GM12878 (cell line): ENCODE data around the gene ALDH3B2. TPM values are rescaled to one million over a fixed set of nuclear protein-coding genes. Genes with fewer than 3 reads are reported as not detected.

ENCODE experiments used
- BCL11A ChIP-seq: IDR thresholded peaks from 2 replicates; pipeline ENCODE4 v1.6.1; 2011; ENCODE audit warnings: low read depth, low read length
- CBX3 ChIP-seq: fragments of 200-600 bp; sonication (generic); IDR thresholded peaks from 2 replicates; pipeline ENCODE4 v1.6.1; 2016; ENCODE audit warnings: low read depth, borderline replicate concordance
- CBX5 ChIP-seq: sonication (generic); IDR thresholded peaks from 2 replicates; pipeline ENCODE4 v1.6.1; 2016; ENCODE audit warnings: low read depth, moderate library complexity, mild to moderate bottlenecking, inconsistent platforms
- CHD2 ChIP-seq: IDR thresholded peaks from 2 replicates; pipeline ENCODE4 v1.6.1; 2011; ENCODE audit warnings: low read depth, low read length, improper control_type of control experiment, borderline replicate concordance
- DPF2 ChIP-seq: fragments of 450-650 bp; IDR thresholded peaks from 2 replicates; pipeline ENCODE4 v1.6.1; 2017; ENCODE audit warnings: mild to moderate bottlenecking
- ELK1 ChIP-seq: IDR thresholded peaks from 2 replicates; pipeline ENCODE4 v1.6.1; 2012; ENCODE audit warnings: low read depth, low read length, improper control_type of control experiment
- FOXK2 ChIP-seq: fragments of 450-650 bp; IDR thresholded peaks from 2 replicates; pipeline ENCODE4 v1.6.1; 2017; ENCODE audit warnings: mild to moderate bottlenecking, moderate library complexity
- HDAC6 ChIP-seq: fragments of 200-600 bp; sonication (generic); IDR thresholded peaks from one replicate; pipeline ENCODE4 v1.8.0; 2017; ENCODE audit warnings: antibody characterized with exemption; ENCODE audit not compliant: unreplicated experiment
- MXI1 ChIP-seq: fragments of 150-350 bp; IDR thresholded peaks from 2 replicates; pipeline ENCODE4 v1.6.1; 2011; ENCODE audit warnings: low read depth, mild to moderate bottlenecking, inconsistent platforms, low read length, improper control_type of control experiment
- MYC ChIP-seq: IDR thresholded peaks from 2 replicates; pipeline ENCODE4 v1.6.1; 2011; ENCODE audit warnings: mild to moderate bottlenecking, low read length, moderate library complexity, inconsistent platforms; ENCODE audit not compliant: insufficient read depth, insufficient replicate concordance, insufficient read length, severe bottlenecking
- NRF1 ChIP-seq: conservative IDR thresholded peaks from 2 replicates; pipeline ENCODE4 v1.6.1; 2011; ENCODE audit warnings: mild to moderate bottlenecking, low read depth, low read length, improper control_type of control experiment
- PAX8 ChIP-seq: fragments of 450-650 bp; IDR thresholded peaks from 2 replicates; pipeline ENCODE4 v1.6.1; 2017; ENCODE audit warnings: mild to moderate bottlenecking, moderate library complexity
- POLR2A ChIP-seq: IDR thresholded peaks from 2 replicates; pipeline ENCODE4 v1.6.1; 2011; ENCODE audit warnings: low read depth, mild to moderate bottlenecking, low read length
- RB1 ChIP-seq: fragments of 450-650 bp; formaldehyde crosslinking; IDR thresholded peaks from 2 replicates; pipeline ENCODE4 v1.6.1; 2017; ENCODE audit warnings: mild to moderate bottlenecking, borderline replicate concordance
- RUNX3 ChIP-seq: IDR thresholded peaks from 2 replicates; pipeline ENCODE4 v1.6.1; 2012; ENCODE audit warnings: low read length, inconsistent platforms
- SIN3A ChIP-seq: IDR thresholded peaks from 2 replicates; pipeline ENCODE4 v1.6.1; 2012; ENCODE audit warnings: low read depth, low read length, improper control_type of control experiment
- SREBF2 ChIP-seq: IDR thresholded peaks from 2 replicates; pipeline ENCODE4 v1.6.1; 2012; ENCODE audit warnings: mild to moderate bottlenecking, low read length
- TCF7 ChIP-seq: IDR thresholded peaks from 2 replicates; pipeline ENCODE4 v1.6.1; 2014; ENCODE audit warnings: antibody characterized with exemption, borderline replicate concordance
- polyA plus RNA-seq, 11 experiments: library from polyadenylated mRNA; depleted of rRNA in 4 of 11; unstranded in 6 of 11; stranded (reverse) in 5 of 11; fragments of >200 nt; fragmentation: Nextera tagmentation in 4 of 11; fragmentation: Illumina TruSeq in 1 of 11; extraction: Ambion mirVana in 4 of 11; extraction: Trizol in 1 of 11; gene quantifications; 1 replicate in 1 of 11; 2 replicates in 10 of 11; pipeline versions ENCODE4 v1.2.1 to v1.2.3, GENCODE V29; 2011 to 2016; ENCODE audit warnings: inconsistent platforms in 2 of 11, missing spikeins in 2 of 11, low read depth in 1 of 11
- total RNA-seq, 4 experiments: library from RNA; depleted of rRNA in 3 of 4; stranded (reverse); fragments of >200 nt in 3 of 4; fragmentation: Illumina TruSeq in 1 of 4; extraction: Trizol in 1 of 4; gene quantifications; 2 replicates each; pipeline versions ENCODE4 v1.2.1 to v1.2.3, GENCODE V29; 2013 to 2021
- TF ChIP-seq, protein P1 (sequence below): fragments of 450-650 bp; formaldehyde crosslinking; IDR thresholded peaks from 2 replicates; pipeline ENCODE4 v1.5.0; 2022; ENCODE audit warnings: mild to moderate bottlenecking, missing genetic modification characterization
- TF ChIP-seq, protein P2 (sequence below): fragments of 150-350 bp; IDR thresholded peaks from 2 replicates; pipeline ENCODE4 v1.6.1; 2014; ENCODE audit warnings: mild to moderate bottlenecking, low read depth, low read length
- TF ChIP-seq, protein P3 (sequence below): fragments of 450-650 bp; IDR thresholded peaks from 2 replicates; pipeline ENCODE4 v1.6.1; 2017; ENCODE audit warnings: borderline replicate concordance
- TF ChIP-seq, protein P4 (sequence below): fragments of 450-650 bp; IDR thresholded peaks from 2 replicates; pipeline ENCODE4 v1.6.1; 2017; ENCODE audit warnings: mild to moderate bottlenecking

The ALDH3B2 gene
- total and polyA plus RNA-seq, 10 of the 15 experiments (the other 5 are each of a cell fraction or from before 2014, with no cell fraction given), result 0.09 to 0.17 TPM; not detected in 8

GRCh38 chr11:67630228-67630942 lies 44.0 kb downstream of the ALDH3B2 start (continued):
- TF ChIP-seq, protein P1, sequence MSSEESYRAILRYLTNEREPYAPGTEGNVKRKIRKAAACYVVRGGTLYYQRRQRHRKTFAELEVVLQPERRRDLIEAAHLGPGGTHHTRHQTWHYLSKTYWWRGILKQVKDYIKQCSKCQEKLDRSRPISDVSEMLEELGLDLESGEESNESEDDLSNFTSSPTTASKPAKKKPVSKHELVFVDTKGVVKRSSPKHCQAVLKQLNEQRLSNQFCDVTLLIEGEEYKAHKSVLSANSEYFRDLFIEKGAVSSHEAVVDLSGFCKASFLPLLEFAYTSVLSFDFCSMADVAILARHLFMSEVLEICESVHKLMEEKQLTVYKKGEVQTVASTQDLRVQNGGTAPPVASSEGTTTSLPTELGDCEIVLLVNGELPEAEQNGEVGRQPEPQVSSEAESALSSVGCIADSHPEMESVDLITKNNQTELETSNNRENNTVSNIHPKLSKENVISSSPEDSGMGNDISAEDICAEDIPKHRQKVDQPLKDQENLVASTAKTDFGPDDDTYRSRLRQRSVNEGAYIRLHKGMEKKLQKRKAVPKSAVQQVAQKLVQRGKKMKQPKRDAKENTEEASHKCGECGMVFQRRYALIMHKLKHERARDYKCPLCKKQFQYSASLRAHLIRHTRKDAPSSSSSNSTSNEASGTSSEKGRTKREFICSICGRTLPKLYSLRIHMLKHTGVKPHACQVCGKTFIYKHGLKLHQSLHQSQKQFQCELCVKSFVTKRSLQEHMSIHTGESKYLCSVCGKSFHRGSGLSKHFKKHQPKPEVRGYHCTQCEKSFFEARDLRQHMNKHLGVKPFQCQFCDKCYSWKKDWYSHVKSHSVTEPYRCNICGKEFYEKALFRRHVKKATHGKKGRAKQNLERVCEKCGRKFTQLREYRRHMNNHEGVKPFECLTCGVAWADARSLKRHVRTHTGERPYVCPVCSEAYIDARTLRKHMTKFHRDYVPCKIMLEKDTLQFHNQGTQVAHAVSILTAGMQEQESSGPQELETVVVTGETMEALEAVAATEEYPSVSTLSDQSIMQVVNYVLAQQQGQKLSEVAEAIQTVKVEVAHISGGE (CRISPR knock-in tag), result no peak
- TF ChIP-seq NRF1 (0 out of 2 replicates have a peak, but pooled peaks have one; percentile 1), TCF7 (no peak), HDAC6 (no peak), RB1 (peak; percentile 67; the same call in 1 of the 2 replicates), MYC (no peak), SIN3A (no peak), MXI1 (peak; percentile 44; the same call in 1 of the 2 replicates), BCL11A (no peak), SREBF2 (no peak), DPF2 (peak; percentile 68; the same call in 1 of the 2 replicates), CBX5 (no peak), ELK1 (no peak; the same call in 1 of the 2 replicates), CBX3 (no peak), FOXK2 (no peak), POLR2A (peak; percentile 82), RUNX3 (no peak), CHD2 (peak; percentile 25; the same call in 1 of the 2 replicates), PAX8 (no peak)
- TF ChIP-seq, protein P2, sequence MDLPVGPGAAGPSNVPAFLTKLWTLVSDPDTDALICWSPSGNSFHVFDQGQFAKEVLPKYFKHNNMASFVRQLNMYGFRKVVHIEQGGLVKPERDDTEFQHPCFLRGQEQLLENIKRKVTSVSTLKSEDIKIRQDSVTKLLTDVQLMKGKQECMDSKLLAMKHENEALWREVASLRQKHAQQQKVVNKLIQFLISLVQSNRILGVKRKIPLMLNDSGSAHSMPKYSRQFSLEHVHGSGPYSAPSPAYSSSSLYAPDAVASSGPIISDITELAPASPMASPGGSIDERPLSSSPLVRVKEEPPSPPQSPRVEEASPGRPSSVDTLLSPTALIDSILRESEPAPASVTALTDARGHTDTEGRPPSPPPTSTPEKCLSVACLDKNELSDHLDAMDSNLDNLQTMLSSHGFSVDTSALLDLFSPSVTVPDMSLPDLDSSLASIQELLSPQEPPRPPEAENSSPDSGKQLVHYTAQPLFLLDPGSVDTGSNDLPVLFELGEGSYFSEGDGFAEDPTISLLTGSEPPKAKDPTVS, result no peak
- TF ChIP-seq, protein P3, sequence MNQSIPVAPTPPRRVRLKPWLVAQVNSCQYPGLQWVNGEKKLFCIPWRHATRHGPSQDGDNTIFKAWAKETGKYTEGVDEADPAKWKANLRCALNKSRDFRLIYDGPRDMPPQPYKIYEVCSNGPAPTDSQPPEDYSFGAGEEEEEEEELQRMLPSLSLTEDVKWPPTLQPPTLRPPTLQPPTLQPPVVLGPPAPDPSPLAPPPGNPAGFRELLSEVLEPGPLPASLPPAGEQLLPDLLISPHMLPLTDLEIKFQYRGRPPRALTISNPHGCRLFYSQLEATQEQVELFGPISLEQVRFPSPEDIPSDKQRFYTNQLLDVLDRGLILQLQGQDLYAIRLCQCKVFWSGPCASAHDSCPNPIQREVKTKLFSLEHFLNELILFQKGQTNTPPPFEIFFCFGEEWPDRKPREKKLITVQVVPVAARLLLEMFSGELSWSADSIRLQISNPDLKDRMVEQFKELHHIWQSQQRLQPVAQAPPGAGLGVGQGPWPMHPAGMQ, result no peak
- TF ChIP-seq, protein P4, sequence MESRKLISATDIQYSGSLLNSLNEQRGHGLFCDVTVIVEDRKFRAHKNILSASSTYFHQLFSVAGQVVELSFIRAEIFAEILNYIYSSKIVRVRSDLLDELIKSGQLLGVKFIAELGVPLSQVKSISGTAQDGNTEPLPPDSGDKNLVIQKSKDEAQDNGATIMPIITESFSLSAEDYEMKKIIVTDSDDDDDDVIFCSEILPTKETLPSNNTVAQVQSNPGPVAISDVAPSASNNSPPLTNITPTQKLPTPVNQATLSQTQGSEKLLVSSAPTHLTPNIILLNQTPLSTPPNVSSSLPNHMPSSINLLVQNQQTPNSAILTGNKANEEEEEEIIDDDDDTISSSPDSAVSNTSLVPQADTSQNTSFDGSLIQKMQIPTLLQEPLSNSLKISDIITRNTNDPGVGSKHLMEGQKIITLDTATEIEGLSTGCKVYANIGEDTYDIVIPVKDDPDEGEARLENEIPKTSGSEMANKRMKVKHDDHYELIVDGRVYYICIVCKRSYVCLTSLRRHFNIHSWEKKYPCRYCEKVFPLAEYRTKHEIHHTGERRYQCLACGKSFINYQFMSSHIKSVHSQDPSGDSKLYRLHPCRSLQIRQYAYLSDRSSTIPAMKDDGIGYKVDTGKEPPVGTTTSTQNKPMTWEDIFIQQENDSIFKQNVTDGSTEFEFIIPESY, result no peak
